ENCODE data around the gene RTP5.

The RTP5 gene

GRCh38 chr2:241890524-241891235 lies 21.2 kb downstream of the RTP5 start:
- no peak for DNase-seq

GRCh38 chr2:241891315-241891987 lies 21.9 kb downstream of the RTP5 start:
- DNase-seq: no peak

- DNase-seq: no peak
Observed at GRCh38 chr2:241891988-241892298, 22.4 kb downstream of the RTP5 start.

GRCh38 chr2:241892299-241893137 lies 23.0 kb downstream of the RTP5 start:
- DNase-seq: no peak

GRCh38 chr2:241893265-241893664 lies 23.7 kb downstream of the RTP5 start:
- no peak for DNase-seq

GRCh38 chr2:241894056-241894641 lies 24.6 kb downstream of the RTP5 start:
- no peak for DNase-seq

DNA sequence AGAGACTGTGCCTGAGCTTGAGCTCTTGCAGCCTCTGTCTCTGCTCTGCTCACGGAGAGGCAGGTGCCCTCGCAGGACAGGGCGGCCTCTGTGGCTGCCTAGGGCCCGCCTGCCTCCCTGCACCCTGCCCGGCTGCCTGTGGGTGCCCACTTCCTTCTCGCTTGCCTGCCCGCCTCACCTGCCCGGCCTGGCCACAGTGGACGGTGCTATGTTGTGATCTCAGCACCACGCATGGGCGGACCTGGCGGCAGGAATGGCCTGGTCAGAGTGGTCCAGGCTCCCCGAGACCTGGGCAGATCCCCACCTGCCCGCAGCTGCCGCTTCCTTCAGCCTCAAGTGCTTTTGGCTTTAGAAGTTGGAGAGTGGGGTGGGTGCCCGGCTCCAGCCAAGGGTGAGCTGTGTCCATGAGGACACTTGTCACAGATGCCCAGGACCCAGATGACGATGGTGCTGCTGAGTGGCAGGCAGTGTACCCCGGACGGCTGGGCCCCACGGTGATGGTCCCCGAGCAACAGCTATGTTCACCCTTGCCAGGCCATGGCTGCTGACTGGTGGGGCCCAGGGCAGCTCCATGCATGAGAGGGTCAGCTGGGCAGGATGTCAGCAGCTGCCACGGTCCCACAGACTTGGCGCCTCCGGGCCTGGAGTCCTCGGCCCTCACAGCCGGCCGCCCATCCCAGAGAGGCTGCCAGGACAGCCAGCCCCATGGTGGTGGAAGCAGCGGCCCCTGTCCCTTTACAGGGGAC lies 25.3 kb downstream of the RTP5 start:
- DNase-seq: no peak

- DNase-seq: no peak
Observed at GRCh38 chr2:241895427-241895711, 25.8 kb downstream of the RTP5 start.

- DNase-seq: peak; percentile 50
Observed at GRCh38 chr2:241895712-241896641, 26.4 kb downstream of the RTP5 start.

GRCh38 chr2:241896746-241897201 lies 27.2 kb downstream of the RTP5 start:
- DNase-seq: no peak

DNA sequence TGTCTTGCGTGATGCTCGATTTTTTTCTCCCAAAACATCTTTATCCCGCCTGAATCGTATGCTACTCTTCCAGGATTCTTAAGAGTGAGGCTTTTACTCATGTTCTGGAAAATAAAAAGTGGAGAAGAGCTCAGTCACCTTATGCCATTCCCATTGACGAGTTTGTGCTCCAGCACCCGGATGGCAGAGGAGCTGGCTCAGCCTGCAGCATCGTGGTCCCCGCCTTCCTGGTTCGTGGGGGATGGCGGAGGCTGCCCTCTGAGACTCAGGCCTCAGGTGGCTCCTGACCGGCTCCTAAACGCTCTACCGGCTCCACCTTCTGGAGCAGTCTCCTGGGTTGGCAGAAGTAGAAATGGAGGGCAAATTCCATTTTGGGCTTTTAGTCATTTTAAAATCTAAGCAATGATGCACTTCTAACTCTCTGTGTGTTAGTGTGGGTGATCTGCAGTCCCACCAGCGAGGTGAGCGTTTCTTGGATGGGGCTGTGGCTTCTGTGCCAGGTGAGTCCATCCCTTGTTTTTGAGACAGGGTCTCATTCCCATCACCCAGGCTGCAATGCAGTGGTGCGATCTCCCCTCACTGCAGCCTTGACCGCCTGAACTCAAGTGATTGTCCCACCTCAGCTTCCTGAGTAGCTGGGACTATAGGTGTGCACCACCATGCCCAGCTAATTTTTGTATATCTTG lies 27.8 kb downstream of the RTP5 start:
- no peak for DNase-seq

- no peak for DNase-seq
Observed at GRCh38 chr2:241898463-241899270, 29.1 kb downstream of the RTP5 start.

DNA sequence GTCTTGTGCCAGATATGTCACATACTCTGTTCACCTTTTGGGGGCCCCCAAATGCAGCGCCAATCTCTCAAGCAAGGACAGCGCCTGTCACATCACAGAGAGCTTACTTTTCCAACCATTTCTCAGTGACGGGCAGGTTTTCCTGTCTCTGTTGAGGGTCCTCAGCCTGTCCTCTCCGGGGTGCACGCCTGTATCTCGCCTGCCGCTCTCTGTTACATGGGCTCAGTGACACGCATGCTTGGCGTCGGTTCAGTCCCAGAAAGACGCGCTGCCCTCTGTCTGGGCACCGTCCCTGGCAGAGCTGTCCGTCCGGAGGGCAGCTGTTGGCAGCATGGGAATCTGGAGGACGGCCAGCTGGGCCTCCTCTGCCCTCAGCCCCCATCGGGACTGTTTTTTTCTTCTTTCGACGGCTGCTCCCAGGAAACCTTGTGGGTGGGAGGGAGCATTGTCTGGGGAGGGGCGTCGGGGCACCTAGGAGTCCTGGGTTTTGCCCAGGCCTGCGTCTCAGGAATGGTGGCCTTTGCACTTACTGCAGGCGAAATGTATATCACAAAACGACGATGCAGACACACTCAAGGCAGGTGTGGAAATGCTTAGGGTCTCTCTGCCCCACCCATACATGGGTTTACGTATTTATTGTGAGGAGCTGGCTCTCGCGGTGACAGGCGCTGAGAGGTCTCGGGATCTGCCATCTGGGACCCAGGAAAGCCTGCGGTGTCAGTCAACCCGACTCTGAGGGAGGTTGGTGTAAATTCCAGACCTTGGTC lies 30.9 kb downstream of the RTP5 start:
- no peak for DNase-seq

- DNase-seq: no peak
Observed at GRCh38 chr2:241901018-241901380, 31.5 kb downstream of the RTP5 start.

DNA sequence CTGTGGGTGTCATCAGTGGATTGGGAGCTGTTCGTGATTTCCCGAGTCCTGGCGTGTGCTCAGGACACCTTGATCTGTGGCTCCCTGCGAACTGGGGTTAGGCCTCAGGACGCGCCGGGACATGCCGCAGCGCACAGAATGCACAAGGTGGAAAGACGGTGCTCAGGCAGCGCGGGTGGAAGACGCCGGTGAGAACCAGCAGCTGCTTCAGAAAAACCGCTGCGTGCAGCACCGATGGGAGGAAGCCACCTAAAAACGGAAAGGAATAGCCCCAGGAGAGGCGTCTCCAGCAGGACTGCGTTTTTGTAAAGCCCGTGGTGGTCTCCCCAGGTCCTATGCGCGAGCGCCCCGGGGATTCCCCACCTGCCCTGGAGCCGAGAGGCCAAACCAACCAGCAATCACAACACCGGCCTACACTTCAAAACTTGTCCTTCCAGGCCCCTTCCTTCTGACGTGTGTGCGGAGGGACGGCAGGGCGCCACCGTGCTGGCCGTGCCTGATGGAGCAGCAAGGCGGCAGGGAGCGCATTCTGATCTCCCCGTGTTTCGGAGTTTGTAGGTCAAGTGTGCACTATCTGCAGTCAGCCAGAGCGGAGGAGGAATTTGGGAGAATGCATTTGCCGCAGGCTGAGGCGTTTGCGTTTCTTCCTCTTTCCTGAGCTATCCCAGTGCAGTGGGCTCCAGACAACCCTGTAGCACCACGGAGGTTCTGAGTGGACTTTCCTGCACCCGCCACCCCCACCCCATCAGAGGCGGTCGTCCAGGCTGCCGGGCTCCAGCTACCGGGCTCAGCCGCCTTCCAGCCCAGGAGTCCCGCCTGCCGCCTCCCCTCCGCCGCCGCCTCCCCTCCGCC lies 32.2 kb downstream of the RTP5 start:
- DNase-seq: no peak

GRCh38 chr2:241902357-241902991 lies 32.9 kb downstream of the RTP5 start:
- DNase-seq: no peak

DNA sequence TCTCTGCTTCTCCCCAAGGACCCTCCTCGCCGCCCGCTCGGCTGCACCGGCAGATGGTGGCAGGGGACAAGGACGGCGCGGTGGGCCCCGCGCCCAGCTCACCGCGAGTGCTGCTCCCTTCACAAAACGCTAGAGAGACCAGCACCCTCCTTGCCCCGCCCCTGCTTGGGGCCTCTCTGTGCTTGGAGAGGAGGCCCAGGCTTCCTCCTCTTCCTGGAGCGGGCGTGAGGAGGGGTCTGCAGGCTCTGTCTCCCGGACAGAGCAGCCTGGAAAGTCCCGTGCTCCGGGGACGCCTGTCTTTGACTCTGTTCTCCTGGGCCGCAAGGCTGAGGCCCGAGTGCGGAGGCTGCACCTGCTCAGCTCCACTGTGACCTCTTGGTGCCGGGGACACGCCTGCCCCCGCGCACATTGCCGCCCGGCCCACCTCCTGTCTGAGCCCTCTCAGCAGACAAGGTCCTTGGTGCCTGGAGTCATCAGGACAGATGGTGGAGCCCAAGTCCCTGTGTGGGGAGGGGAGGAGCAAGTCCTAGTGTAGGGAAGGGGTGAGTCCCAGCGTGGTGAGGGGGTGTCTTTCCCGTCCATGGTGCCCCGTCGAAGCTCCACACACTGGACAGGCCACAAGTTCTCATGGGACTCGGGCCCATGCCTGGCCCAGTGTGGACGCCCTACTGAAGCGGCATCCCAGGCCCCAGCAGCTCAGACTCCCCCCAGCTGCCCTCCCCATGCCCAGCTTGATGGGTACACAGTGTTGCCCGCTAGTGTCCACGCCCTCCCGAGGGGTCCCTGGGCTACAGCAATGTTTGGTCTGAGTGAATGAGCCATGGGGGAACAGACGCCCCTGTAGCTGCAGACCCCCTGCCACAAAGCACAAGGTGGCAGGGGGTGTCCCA lies 33.8 kb downstream of the RTP5 start:
- DNase-seq: no peak
